Measurements from ENCODE around the gene NPL.

- TF ChIP-seq CTCF (IDR thresholded peaks at IDR 0.05; ENCODE audit: borderline replicate concordance, extremely low read depth, low read length, poor library complexity, severe bottlenecking): no peak
- TF ChIP-seq EZH2 (IDR thresholded peaks at IDR 0.05; ENCODE audit: borderline replicate concordance, low read depth, low read length, severe bottlenecking): no peak
Observed at GRCh38 chr1:182777386-182777785, 12.2 kb upstream of the NPL start.
